ENCODE data around the gene PSMA6. TPM values are rescaled to one million over a fixed set of nuclear protein-coding genes. Genes with fewer than 3 reads are reported as not detected.

Gene PSMA6
- total and polyA plus RNA-seq, 4 donors, result 87.5 to 151 (median 98.8) TPM

DNA sequence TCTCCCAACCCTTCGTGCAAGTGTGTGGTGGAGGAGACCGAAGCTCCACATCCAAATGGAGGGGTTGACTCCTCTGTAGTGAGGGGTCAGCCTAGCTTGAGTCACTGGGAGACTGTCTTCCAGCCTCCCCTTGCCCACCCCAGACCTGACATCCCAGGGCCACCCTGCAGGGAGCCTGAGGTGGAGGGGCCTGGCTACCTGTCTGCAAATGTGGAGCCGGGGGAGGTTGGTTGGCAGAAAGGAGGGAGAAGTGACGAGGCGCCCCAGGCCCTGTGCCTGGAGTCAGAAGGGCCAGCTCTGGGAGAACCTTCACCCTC is 74.8 kb downstream of the PSMA6 start:
- no peak for DNase-seq (ENCODE audit: low spot score)
- Histone ChIP-seq H3K4me1 (ENCODE audit: control insufficient read depth in 4 of 4, insufficient read depth in 4 of 4, low read length in 3 of 4) (peaks cover 3 to 10% (median 6%) of the 10 kb centered on the region in 4 donors), H3K27ac (ENCODE audit: low read depth in 1 of 2, low read length in 2 of 2) (peak overlapping the region in 1 of 2 donors; percentile 23), H3K4me3 (ENCODE audit: low read depth in 1 of 3, low read length in 3 of 3) (no peak overlapping the region), H3K27me3 (ENCODE audit: control insufficient read depth in 4 of 4, insufficient read depth in 4 of 4, low read length in 3 of 4) (no peaks in the 10 kb centered on the region), H3K9me3 (ENCODE audit: control insufficient read depth in 4 of 4, low read length in 3 of 4) (peaks cover 0 to 3% (median 1%) of the 10 kb centered on the region in 4 donors), H3K9ac (ENCODE audit: low read depth in 1 of 2, low read length in 2 of 2) (no peak overlapping the region), H3K36me3 (ENCODE audit: control insufficient read depth in 4 of 4, insufficient read depth in 3 of 4, low read depth in 1 of 4, low read length in 3 of 4) (no peaks in the 10 kb centered on the region)
- 75% methylated on average over 5 of the region's 5 CpGs for WGBS
- TF ChIP-seq TAF1 (conservative IDR thresholded peaks at IDR 0.05) (no peak), YY1 (IDR thresholded peaks at IDR 0.05) (no peak), HNF4A (conservative IDR thresholded peaks at IDR 0.05) (no peak), EGR1 (IDR thresholded peaks at IDR 0.05; ENCODE audit: low read depth in 2 of 2) (no peak), FOXA1 (IDR thresholded peaks at IDR 0.05) (no peak), HNF4G (IDR thresholded peaks at IDR 0.05) (no peak), RXRA (IDR thresholded peaks at IDR 0.05) (no peak), MAX (IDR thresholded peaks at IDR 0.05) (no peak), SP1 (IDR thresholded peaks at IDR 0.05) (no peak), GABPA (IDR thresholded peaks at IDR 0.05 in 1 of 2, conservative IDR thresholded peaks at IDR 0.05 in 1 of 2) (no peak), FOXA2 (IDR thresholded peaks at IDR 0.05) (no peak)
- TF ChIP-seq, protein P1, sequence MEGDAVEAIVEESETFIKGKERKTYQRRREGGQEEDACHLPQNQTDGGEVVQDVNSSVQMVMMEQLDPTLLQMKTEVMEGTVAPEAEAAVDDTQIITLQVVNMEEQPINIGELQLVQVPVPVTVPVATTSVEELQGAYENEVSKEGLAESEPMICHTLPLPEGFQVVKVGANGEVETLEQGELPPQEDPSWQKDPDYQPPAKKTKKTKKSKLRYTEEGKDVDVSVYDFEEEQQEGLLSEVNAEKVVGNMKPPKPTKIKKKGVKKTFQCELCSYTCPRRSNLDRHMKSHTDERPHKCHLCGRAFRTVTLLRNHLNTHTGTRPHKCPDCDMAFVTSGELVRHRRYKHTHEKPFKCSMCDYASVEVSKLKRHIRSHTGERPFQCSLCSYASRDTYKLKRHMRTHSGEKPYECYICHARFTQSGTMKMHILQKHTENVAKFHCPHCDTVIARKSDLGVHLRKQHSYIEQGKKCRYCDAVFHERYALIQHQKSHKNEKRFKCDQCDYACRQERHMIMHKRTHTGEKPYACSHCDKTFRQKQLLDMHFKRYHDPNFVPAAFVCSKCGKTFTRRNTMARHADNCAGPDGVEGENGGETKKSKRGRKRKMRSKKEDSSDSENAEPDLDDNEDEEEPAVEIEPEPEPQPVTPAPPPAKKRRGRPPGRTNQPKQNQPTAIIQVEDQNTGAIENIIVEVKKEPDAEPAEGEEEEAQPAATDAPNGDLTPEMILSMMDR (IDR thresholded peaks at IDR 0.05; ENCODE audit: low read depth, low read length, missing input control), result no peak
- TF ChIP-seq, protein P2, sequence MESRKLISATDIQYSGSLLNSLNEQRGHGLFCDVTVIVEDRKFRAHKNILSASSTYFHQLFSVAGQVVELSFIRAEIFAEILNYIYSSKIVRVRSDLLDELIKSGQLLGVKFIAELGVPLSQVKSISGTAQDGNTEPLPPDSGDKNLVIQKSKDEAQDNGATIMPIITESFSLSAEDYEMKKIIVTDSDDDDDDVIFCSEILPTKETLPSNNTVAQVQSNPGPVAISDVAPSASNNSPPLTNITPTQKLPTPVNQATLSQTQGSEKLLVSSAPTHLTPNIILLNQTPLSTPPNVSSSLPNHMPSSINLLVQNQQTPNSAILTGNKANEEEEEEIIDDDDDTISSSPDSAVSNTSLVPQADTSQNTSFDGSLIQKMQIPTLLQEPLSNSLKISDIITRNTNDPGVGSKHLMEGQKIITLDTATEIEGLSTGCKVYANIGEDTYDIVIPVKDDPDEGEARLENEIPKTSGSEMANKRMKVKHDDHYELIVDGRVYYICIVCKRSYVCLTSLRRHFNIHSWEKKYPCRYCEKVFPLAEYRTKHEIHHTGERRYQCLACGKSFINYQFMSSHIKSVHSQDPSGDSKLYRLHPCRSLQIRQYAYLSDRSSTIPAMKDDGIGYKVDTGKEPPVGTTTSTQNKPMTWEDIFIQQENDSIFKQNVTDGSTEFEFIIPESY (IDR thresholded peaks at IDR 0.05), result no peak

Other genes starting within 250 kb of the PSMA6 start
- gene FAM177A1, start 246.1 kb upstream of the PSMA6 start, total RNA-seq, result 10 to 100 TPM; 12.8 to 38.2 TPM
- 10 to 100 TPM; 40.7 to 69.5 TPM for gene FAM177A1, start 246.1 kb upstream of the PSMA6 start, polyA plus RNA-seq
- gene PPP2R3C, start 170.4 kb upstream of the PSMA6 start, total RNA-seq, result 10 to 100 TPM in 1 of 2 donors, 1 to 10 TPM in 1; 9.8 to 19.4 TPM
- 10 to 100 TPM in 1 of 2 donors, 1 to 10 TPM in 1; 6.9 to 14.6 TPM for gene PPP2R3C, start 170.4 kb upstream of the PSMA6 start, polyA plus RNA-seq
- 10 to 100 TPM; 11.3 to 19.1 TPM for gene PRORP, start 169.8 kb upstream of the PSMA6 start, total RNA-seq
- 10 to 100 TPM; 12.0 to 16.8 TPM for gene PRORP, start 169.8 kb upstream of the PSMA6 start, polyA plus RNA-seq
- 100 to 1,000 TPM in 1 of 2 donors, 10 to 100 TPM in 1; 46.9 to 120 TPM for gene NFKBIA, start 112.4 kb downstream of the PSMA6 start, total RNA-seq
- gene NFKBIA, start 112.4 kb downstream of the PSMA6 start, polyA plus RNA-seq, result 100 to 1,000 TPM in 1 of 2 donors, 10 to 100 TPM in 1; 52.9 to 204 TPM
- under 1 TPM in 1 of 2 donors, not detected in 1; under 0.01 TPM for gene INSM2, start 241.8 kb downstream of the PSMA6 start, total RNA-seq
- gene INSM2, start 241.8 kb downstream of the PSMA6 start, polyA plus RNA-seq, result not detected